Measurements from ENCODE around the gene DCBLD1.

DNA sequence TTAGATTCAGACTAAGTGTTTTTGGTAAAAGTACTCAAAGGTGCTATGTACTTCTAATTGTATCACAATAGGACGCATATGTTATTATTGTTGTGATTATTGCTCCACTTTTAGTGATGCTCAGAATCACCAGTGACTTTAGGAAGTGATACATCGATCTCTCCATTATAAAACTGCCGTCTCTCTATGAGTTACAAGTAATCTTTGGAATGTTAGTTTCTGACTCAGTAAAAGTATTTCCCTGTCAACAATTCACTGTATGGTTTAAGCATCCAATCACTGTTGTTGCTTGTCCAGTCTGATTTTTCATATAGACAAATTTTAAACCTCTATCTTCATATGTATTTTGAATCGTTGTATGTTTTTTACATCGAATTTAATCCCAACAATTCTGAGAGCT is 9.4 kb downstream of the DCBLD1 start:
- TF ChIP-seq, protein P1, sequence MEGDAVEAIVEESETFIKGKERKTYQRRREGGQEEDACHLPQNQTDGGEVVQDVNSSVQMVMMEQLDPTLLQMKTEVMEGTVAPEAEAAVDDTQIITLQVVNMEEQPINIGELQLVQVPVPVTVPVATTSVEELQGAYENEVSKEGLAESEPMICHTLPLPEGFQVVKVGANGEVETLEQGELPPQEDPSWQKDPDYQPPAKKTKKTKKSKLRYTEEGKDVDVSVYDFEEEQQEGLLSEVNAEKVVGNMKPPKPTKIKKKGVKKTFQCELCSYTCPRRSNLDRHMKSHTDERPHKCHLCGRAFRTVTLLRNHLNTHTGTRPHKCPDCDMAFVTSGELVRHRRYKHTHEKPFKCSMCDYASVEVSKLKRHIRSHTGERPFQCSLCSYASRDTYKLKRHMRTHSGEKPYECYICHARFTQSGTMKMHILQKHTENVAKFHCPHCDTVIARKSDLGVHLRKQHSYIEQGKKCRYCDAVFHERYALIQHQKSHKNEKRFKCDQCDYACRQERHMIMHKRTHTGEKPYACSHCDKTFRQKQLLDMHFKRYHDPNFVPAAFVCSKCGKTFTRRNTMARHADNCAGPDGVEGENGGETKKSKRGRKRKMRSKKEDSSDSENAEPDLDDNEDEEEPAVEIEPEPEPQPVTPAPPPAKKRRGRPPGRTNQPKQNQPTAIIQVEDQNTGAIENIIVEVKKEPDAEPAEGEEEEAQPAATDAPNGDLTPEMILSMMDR (IDR thresholded peaks at IDR 0.05) = no peak
- TF ChIP-seq POLR2A (IDR thresholded peaks at IDR 0.05) = no peak
- TF ChIP-seq POLR2AphosphoS5 (IDR thresholded peaks at IDR 0.05; ENCODE audit: insufficient read depth in 1 of 2, low read depth in 1 of 2) = no peak
